RCC 7860 (cell line): ENCODE results near the gene CD300LG.
A peak's percentile ranks its signal among the peaks of the same experiment; 100 is the strongest.
"Not testable (repeated sequence)": the region's sequence is repeated elsewhere in the genome, so short reads cannot be mapped to it uniquely, and the experiment has no call there.

Experiments
- DNase-seq: peaks from one replicate; pipeline ENCODE4 v3.0.0-alpha.2; 2015; ENCODE audit warnings: low spot score
- FAIRE-seq: peaks from 2 replicates; lab custom pipeline; 2012; peaks lifted over from hg19 to GRCh38; lab: Jason Lieb, UNC

CD300LG gene

GRCh38 chr17:43877031-43877430 is 30.1 kb downstream of the CD300LG start:
- no peak for DNase-seq
- no peak for FAIRE-seq

GRCh38 chr17:43877451-43878155 is 30.6 kb downstream of the CD300LG start:
- DNase-seq = no peak
- FAIRE-seq = no peak

DNA sequence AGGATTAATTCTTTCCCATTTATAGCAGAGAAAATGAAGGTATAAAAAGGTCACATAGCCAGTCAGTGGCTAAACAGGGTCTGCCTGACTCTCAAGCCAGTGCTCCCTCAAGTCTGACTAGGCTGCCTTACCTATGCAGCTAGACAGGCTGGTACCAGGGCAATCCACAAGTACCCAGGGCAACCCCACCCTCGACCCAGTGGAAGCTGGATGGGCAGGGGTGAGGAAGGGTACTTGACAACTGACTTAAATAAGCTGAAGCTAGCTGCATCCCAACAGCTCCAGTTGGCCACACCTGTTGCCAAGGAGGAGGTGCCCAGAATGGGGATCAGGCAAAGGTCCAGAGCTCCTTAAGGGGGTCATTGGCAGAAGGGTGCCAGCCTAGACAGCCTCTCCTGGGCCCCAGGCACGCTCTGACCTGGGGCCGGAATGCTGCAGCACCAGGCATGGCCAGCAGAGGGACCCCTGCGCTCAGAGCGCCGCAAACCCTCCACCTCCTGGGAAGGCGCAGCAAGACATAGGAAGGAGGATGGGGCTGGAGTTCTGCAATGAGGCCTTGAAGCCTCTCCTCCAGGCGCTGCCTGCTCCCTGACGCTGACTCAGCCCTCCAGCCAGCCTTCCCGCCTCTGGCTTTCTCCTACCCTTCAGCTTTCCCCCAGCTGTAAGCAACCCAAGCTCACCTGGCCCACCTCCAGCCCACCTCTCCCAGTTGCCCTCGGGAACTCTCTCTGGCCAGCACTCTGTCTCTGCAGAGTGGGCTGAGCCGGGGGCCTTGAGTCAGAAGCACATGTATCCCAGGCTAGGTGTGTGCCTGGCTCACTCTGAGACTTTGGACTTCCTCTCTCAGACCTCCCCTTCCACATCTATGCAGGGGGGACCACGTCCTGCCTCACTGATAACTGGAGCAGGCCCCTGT is 31.5 kb downstream of the CD300LG start:
- FAIRE-seq (no peak), DNase-seq (peak; percentile 71)

- no peak for DNase-seq
These were observed 32.9 kb downstream of the CD300LG start for GRCh38 chr17:43879723-43880419.

DNA sequence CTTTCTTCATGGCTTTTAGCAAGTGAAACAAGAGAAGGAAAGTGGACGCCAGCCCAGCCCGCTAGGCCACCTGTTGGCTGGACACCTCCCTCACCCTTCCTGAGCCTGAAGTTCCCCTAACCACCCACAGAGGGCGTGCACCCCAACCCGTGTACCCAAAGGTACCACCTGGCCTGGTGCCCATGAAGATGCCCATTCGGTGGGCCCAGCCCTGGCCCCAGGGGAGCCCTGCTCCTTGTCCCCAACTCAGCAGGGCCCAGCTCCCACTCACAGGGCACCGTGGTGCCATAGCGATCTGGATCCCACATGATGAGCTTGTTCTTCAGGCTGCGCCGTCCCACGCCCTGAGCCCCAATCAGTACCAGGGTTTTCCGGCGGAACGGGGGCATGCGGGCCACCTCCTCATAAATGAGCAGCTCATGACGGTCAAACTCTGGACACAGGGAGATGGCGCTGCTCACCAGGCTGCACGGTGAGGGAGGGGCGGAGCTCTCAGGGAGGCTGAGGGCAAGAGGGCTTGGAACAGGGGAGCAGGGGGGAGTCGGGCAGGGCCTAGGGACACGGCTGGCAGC is 33.5 kb downstream of the CD300LG start:
- no peak for DNase-seq
- no peak for FAIRE-seq

More at GRCh38 chr17:43879723-43880419, 32.9 kb downstream of the CD300LG start:
- no peak for FAIRE-seq

DNA sequence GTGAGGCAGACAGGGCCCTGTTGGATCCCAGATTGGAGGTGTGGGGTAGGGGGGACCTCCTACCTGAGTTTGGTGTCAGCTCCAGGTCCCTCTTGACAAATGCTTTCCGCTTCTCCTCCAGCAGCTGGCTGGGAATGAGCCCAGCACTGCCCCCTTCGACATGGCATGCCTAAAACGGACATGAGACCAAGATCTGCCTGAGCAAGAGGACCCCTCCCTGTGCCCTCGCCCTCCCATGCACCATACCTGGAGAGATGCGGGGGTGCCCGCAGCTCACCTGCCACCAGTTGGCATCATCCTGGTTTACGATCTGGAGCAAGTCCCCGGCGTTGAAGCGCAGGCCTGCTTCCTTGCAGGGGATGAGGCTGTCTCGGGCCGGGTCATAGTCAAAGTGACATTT is 34.2 kb downstream of the CD300LG start:
- no peak for FAIRE-seq
- DNase-seq = no peak

GRCh38 chr17:43881758-43882505 is 35.0 kb downstream of the CD300LG start:
- FAIRE-seq (no peak), DNase-seq (no peak)

DNA sequence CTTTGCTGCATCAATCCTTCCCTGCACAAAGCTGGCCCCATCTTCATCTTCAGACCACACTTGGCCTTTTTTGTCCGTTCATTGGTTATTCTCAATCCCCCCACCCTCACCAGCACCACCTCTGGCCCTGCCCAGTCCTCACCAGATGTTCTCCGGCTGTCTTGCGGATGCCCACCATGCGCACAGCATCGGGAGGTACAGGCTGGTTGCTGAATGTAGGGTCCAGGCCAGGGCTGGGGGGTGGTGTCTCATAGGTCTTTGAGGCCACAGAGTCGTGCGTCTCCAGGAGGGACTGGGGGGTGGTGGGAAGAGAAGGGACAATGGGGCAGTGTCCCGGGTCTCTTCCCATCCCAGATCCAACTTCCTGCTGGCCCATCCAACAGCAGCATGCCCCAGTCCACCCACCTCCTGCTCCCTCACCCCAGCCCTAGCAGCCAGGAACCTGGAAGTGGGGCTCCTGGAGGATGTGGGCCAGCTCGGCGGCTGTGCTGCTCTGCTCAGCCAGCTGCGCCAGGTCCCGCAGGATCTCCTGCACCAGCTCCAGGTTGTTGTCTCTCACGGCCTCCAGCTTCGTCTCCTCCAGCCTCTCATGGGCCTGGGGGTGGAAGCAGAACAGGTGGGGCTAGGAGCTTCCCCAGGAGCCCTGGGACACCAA is 35.9 kb downstream of the CD300LG start:
- FAIRE-seq = no peak

GRCh38 chr17:43888548-43888947 is 41.6 kb downstream of the CD300LG start:
- no peak for FAIRE-seq
- DNase-seq = no peak

More for the DNA sequence above, 35.9 kb downstream of the CD300LG start:
- no peak for DNase-seq

GRCh38 chr17:43890240-43890639 is 43.3 kb downstream of the CD300LG start:
- DNase-seq = no peak

DNA sequence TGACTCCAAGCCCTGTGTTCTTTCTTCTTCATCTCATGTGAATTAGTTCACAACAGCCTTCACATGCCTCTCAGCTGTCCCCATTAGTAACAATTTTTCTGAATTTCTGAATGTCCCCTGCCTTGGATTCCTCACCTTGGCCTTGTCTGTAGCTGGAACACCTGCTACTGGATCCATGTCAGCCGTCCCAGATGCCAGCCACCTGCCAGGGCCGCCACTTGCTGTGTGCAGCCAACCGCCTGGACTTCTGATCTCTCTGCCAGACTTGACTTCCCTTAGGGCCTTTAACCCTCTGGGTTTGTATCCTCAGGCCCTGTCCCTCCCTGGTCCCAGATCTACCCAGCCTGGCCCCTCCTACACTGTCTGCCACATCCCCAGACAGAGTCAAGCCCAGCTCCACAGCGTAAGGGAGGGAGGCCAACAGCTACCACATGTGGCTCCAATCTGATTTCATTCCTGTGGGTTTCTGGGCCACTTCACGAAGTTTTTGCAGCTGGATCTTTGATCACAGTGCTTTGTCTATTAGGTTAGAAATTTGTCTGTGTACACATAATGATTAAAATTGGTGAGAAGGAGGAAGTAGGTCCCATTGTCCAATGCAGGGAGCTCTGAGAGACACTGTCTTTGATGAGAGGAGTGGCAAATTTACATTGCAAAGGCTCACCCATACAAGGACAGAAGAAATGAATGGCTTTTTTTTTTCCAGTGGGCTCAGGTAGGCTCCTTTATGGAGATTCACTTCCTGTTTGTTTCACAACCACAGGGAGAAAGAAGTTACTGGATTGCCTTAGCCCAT is 45.1 kb downstream of the CD300LG start:
- FAIRE-seq (no peak), DNase-seq (no peak)

More at GRCh38 chr17:43890240-43890639, 43.3 kb downstream of the CD300LG start:
- FAIRE-seq = no peak

DNA sequence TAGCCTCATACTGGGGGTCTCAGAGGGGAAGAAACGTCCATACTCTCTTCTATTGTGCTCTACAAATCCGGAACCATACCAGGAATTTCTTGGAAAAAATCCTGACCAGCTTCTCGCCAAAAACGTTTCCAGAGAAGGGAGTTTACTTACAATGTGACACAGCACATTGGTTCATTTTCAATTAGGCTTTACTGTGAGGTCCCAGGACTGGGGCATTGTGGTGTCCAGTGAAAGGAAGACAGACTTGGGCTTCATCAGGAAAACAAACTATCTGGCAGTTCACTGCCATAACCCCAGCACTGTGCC is 45.6 kb downstream of the CD300LG start:
- DNase-seq (no peak), FAIRE-seq (no peak)

GRCh38 chr17:43894494-43894893 is 47.5 kb downstream of the CD300LG start:
- not testable (repeated sequence) for FAIRE-seq, DNase-seq

DNA sequence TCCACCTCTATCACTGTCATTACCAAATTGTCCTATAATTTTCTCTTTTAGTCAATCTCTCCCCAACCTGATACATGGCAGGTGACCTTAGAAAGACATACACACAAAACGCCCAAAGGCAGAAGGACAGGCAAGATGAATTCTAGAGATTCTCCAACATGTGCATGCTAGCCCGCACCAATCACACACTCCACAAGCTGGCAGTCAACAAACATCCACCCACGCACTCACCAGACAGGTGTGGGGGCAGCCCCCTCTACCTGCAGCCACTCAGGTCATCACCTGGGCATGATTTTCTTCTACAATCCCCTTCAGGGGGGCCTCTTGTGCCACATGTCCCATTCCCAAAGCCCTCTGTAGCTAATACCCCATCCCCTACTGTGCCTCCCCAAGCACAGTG is 50.9 kb downstream of the CD300LG start:
- FAIRE-seq (no peak), DNase-seq (no peak)

GRCh38 chr17:43898446-43898845 is 51.5 kb downstream of the CD300LG start:
- DNase-seq (no peak), FAIRE-seq (no peak)

- no peak for FAIRE-seq
- DNase-seq = peak; percentile 39
These were observed 53.3 kb downstream of the CD300LG start for GRCh38 chr17:43900183-43900857.

DNA sequence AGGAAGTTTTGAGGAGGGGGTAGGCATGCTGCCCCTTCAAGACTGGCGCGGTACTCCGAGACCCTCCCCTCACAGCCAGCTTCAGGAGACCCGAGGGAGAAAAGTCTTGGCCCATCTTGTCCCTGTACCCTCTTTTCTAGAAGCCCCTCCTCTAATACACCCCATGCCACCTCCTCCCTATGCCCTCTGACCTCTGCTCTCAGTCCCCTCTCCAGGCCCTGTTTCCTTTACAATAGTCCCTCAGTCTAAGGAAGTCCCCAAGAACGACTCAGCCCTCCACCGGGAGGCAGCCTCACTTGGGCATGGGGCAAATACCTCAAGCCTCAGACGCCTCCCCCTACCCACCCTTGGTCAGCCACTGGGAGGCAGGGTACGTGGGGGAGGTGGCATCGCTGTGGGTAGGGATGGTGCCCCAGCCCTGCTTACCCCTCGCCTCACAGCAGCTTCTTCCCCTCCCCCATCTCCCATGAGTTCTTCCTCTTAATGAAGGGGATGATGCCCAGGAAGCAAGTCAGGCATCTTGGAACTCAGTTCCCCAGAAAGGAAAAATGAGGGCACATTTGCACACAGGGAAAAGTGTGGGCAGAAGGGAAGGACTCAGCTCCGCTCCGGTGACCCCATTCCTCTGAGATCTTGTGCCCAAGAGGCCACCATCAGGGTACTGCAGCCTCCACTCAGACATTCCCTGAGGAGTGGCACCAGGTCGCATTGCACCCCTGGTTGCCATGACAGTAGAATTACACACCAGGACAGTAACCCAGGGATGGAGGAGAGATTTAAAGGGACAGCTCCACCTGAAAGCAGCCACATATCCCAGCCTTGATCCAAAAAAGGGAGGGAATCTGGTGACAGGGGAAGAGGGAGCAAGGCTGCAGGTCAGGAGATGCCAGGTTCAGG is 54.1 kb downstream of the CD300LG start:
- DNase-seq (no peak), FAIRE-seq (no peak)
